ENCODE data around the gene NRIP2. TPM values are rescaled to one million over a fixed set of nuclear protein-coding genes. Genes with fewer than 3 reads are reported as not detected.

The NRIP2 gene
- total and polyA plus RNA-seq, 2 experiments from 2014 or later: 0.66 TPM; not detected in 1

DNA sequence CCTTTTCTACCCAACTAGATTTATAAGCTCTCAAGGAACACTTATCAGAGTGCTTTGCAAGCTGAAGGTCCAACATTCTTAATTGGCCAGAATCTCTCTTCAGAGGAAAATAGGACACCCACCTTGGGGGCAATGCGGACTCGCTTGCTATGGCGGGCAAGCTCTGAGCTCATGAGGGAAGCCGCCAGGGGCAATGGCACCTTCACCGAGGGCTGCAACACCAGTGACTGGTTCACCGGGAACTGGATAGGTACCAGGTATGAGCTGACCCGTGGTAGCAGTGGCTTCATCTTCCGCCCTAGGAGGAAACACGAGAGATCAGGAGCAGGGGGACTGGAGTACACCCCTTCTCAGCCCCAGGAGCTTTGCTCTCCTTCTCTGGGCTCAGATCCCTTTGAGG, 29.4 kb upstream of the NRIP2 start:
- Histone ChIP-seq H3K36me3 (ENCODE audit: insufficient read depth) (peaks cover 43% of the 10 kb centered on the region), H3K27me3 (ENCODE audit: insufficient read depth) (no peaks in the 10 kb centered on the region), H3K4me3 (no peak overlapping the region), H2AFZ (no peak overlapping the region), H3K9me2 (ENCODE audit: insufficient read depth) (no peaks in the 10 kb centered on the region), H3K4me2 (no peak overlapping the region), H3K27ac (ENCODE audit: low read depth) (no peak overlapping the region), H3F3A (replicated peaks; ENCODE audit: low read depth) (no peaks in the 10 kb centered on the region), H3K4me1 (ENCODE audit: insufficient read depth) (no peaks in the 10 kb centered on the region), H3K79me2 (replicated peaks; ENCODE audit: insufficient read depth) (no peaks in the 10 kb centered on the region), H4K20me1 (replicated peaks; ENCODE audit: insufficient read depth) (no peaks in the 10 kb centered on the region; the same call in 1 of the 2 replicates)
- H3K4me3 Mint-ChIP-seq: no peak overlapping the region
- no peak overlapping the region for H3K27ac Mint-ChIP-seq
- ATAC-seq (no peak), DNase-seq (ENCODE audit: low spot score) (no peak)
- TF ChIP-seq ZNF462 (CRISPR knock-in tag; IDR thresholded peaks at IDR 0.05) (no peak), EZH2phosphoT487 (IDR thresholded peaks at IDR 0.05; ENCODE audit: unreplicated experiment) (no peak), STAT1 (IDR thresholded peaks at IDR 0.05; ENCODE audit: unreplicated experiment) (no peak), NANOG (IDR thresholded peaks at IDR 0.05; ENCODE audit: borderline replicate concordance) (no peak), ZNF331 (CRISPR knock-in tag; IDR thresholded peaks at IDR 0.05; ENCODE audit: low read depth) (no peak), JUNB (IDR thresholded peaks at IDR 0.05; ENCODE audit: unreplicated experiment) (no peak), POLR2AphosphoS5 (IDR thresholded peaks at IDR 0.05; ENCODE audit: low read depth) (no peak), CREB1 (CRISPR knock-in tag; IDR thresholded peaks at IDR 0.05; ENCODE audit: low read depth) (no peak), ZNF114 (CRISPR knock-in tag; IDR thresholded peaks at IDR 0.05) (no peak), EZH2 (IDR thresholded peaks at IDR 0.05; ENCODE audit: low read depth, unreplicated experiment) (no peak)
- TF ChIP-seq, protein P1, sequence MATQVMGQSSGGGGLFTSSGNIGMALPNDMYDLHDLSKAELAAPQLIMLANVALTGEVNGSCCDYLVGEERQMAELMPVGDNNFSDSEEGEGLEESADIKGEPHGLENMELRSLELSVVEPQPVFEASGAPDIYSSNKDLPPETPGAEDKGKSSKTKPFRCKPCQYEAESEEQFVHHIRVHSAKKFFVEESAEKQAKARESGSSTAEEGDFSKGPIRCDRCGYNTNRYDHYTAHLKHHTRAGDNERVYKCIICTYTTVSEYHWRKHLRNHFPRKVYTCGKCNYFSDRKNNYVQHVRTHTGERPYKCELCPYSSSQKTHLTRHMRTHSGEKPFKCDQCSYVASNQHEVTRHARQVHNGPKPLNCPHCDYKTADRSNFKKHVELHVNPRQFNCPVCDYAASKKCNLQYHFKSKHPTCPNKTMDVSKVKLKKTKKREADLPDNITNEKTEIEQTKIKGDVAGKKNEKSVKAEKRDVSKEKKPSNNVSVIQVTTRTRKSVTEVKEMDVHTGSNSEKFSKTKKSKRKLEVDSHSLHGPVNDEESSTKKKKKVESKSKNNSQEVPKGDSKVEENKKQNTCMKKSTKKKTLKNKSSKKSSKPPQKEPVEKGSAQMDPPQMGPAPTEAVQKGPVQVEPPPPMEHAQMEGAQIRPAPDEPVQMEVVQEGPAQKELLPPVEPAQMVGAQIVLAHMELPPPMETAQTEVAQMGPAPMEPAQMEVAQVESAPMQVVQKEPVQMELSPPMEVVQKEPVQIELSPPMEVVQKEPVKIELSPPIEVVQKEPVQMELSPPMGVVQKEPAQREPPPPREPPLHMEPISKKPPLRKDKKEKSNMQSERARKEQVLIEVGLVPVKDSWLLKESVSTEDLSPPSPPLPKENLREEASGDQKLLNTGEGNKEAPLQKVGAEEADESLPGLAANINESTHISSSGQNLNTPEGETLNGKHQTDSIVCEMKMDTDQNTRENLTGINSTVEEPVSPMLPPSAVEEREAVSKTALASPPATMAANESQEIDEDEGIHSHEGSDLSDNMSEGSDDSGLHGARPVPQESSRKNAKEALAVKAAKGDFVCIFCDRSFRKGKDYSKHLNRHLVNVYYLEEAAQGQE (IDR thresholded peaks at IDR 0.05; ENCODE audit: unreplicated experiment): no peak
- TF ChIP-seq, protein P2, sequence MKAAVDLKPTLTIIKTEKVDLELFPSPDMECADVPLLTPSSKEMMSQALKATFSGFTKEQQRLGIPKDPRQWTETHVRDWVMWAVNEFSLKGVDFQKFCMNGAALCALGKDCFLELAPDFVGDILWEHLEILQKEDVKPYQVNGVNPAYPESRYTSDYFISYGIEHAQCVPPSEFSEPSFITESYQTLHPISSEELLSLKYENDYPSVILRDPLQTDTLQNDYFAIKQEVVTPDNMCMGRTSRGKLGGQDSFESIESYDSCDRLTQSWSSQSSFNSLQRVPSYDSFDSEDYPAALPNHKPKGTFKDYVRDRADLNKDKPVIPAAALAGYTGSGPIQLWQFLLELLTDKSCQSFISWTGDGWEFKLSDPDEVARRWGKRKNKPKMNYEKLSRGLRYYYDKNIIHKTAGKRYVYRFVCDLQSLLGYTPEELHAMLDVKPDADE (IDR thresholded peaks at IDR 0.05): no peak
- TF ChIP-seq, protein P3, sequence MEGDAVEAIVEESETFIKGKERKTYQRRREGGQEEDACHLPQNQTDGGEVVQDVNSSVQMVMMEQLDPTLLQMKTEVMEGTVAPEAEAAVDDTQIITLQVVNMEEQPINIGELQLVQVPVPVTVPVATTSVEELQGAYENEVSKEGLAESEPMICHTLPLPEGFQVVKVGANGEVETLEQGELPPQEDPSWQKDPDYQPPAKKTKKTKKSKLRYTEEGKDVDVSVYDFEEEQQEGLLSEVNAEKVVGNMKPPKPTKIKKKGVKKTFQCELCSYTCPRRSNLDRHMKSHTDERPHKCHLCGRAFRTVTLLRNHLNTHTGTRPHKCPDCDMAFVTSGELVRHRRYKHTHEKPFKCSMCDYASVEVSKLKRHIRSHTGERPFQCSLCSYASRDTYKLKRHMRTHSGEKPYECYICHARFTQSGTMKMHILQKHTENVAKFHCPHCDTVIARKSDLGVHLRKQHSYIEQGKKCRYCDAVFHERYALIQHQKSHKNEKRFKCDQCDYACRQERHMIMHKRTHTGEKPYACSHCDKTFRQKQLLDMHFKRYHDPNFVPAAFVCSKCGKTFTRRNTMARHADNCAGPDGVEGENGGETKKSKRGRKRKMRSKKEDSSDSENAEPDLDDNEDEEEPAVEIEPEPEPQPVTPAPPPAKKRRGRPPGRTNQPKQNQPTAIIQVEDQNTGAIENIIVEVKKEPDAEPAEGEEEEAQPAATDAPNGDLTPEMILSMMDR (conservative IDR thresholded peaks at IDR 0.05; ENCODE audit: low read depth in 2 of 2): no peak
- no peaks in the 10 kb centered on the region for H3K9me3 Mint-ChIP-seq
- H3K36me3 Mint-ChIP-seq (ENCODE audit: low read depth): peaks cover 94% of the 10 kb centered on the region
- H3K4me1 Mint-ChIP-seq: no peaks in the 10 kb centered on the region
- H3K27me3 Mint-ChIP-seq (ENCODE audit: insufficient read depth, low read depth, poor library complexity): peaks cover 1% of the 10 kb centered on the region

Measured in GM23338 (cell line).